ENCODE results near the gene ELF2.
"Not testable (repeated sequence)": the region's sequence is repeated elsewhere in the genome, so short reads cannot be mapped to it uniquely, and the experiment has no call there.

ELF2 gene

DNA sequence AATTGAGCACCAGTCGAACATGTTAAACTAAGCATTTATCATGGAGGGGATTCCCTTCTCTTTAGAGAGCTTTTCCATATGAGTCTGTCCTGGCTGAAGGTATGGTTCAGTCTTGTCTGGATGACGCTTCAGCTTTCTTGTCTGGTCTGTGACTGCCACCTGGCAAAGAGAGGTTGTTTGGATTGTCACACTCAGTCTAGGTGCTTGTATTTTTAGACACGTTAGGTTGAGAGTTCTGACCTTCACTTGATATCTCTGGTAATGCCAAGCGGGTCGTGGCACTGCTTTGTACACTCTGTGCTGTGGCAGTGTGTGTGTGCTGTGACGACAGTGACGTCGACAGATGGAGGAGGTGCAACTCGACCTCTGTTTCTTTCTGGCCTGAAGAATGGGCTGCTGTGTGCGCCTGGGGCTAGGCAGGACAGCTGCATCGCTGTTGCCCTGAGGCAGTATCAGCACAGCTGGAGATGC is 148.8 kb downstream of the ELF2 start:
- no peak for DNase-seq (ENCODE audit: low spot score)
- TF ChIP-seq, protein P1, sequence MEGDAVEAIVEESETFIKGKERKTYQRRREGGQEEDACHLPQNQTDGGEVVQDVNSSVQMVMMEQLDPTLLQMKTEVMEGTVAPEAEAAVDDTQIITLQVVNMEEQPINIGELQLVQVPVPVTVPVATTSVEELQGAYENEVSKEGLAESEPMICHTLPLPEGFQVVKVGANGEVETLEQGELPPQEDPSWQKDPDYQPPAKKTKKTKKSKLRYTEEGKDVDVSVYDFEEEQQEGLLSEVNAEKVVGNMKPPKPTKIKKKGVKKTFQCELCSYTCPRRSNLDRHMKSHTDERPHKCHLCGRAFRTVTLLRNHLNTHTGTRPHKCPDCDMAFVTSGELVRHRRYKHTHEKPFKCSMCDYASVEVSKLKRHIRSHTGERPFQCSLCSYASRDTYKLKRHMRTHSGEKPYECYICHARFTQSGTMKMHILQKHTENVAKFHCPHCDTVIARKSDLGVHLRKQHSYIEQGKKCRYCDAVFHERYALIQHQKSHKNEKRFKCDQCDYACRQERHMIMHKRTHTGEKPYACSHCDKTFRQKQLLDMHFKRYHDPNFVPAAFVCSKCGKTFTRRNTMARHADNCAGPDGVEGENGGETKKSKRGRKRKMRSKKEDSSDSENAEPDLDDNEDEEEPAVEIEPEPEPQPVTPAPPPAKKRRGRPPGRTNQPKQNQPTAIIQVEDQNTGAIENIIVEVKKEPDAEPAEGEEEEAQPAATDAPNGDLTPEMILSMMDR (IDR thresholded peaks at IDR 0.05; ENCODE audit: extremely low read depth, insufficient read depth, missing control alignments) = no peak
- in situ Hi-C loops (cut with MboI; ENCODE audit: low pct_unique_long_range_greater_than_20kb, low sequenced_read_pairs, unreplicated experiment) = no loop called here

DNA sequence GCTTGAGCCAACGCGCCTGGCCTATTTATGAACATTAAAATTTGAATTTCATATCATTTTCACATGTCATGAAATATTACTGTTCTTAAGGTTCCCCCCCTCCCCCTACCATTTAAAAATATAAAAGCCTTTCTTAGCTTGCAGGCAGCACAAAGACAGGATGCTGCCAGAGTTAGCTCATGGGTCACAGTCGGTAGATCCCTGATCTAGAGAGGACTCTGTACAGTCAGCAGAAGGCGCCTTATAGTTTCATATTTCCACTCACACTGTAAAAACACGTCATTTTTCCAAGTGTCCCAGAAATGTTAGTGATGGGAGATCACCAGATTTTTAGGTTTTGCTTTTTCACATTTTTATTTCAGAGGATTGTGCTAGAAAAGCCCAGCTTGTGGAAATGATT is 149.2 kb downstream of the ELF2 start:
- TF ChIP-seq, protein P1 (IDR thresholded peaks at IDR 0.05; ENCODE audit: extremely low read depth, insufficient read depth, missing control alignments) = no peak
- DNase-seq (ENCODE audit: low spot score) = no peak
- in situ Hi-C loops (cut with MboI; ENCODE audit: low pct_unique_long_range_greater_than_20kb, low sequenced_read_pairs, unreplicated experiment) = no loop called here

DNA sequence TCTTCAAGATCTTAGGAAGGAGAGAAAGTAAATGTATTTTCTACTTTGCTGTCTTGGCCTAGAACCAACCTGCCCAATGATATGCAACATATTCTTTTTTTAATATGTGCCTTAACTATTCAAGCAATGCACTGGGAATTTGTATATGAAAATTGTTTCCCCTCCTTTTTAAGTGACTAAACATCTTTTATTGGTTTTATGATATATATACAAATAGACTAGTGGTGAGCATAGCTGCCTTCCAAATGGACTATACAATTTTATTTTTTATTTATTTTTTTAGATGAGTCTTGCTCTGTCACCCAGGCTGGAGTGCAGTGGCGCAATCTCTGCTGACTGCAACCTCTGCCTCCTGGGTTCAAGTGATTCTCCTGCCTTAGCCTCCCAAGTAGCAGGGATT is 151.2 kb downstream of the ELF2 start:
- TF ChIP-seq, protein P1 (IDR thresholded peaks at IDR 0.05; ENCODE audit: extremely low read depth, insufficient read depth, missing control alignments) = no peak
- no peak for DNase-seq (ENCODE audit: low spot score)
- in situ Hi-C loops (cut with MboI; ENCODE audit: low pct_unique_long_range_greater_than_20kb, low sequenced_read_pairs, unreplicated experiment) = no loop called here

DNA sequence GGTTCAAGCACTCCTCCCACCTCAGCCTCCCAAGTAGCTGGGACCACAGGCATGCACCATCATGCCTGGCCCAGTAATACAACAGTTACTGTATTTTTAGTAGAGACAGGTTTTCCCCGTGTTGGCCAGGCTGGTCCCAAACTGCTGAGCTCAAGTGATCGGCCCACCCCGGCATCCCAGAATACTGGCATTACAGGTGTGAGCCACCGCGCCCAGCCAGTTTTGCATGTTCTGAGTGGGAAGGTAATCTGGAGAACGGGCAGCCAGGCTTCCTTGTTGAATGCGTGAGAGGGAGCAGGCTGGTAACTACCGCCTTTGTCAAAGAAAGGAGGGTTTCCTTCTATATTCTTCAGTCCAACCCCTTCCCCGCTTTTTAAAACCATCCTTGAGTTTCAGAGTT is 152.3 kb downstream of the ELF2 start:
- no peak for DNase-seq (ENCODE audit: low spot score)
- TF ChIP-seq, protein P1 (IDR thresholded peaks at IDR 0.05; ENCODE audit: extremely low read depth, insufficient read depth, missing control alignments) = no peak
- in situ Hi-C loops (cut with MboI; ENCODE audit: low pct_unique_long_range_greater_than_20kb, low sequenced_read_pairs, unreplicated experiment) = no loop called here

DNA sequence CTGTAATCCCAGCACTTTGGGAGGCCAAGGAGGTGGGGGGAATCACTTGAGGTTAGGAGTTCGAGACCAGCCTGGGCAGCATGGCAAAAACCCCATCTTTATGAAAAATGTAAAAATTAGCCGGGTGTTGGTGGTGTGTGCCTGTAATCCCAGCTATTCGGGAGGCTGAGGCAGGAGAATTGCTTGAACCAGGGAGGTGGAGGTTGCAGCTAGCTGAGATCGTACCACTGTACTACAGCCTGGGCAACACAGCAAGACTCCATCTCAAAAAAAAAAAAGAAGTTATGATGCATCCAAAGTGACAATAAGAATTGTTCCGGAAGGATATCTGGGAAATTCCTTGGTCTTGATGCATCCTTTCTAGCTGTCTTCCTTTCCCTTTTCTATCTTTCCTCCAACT is 154.2 kb downstream of the ELF2 start:
- in situ Hi-C loops (cut with MboI; ENCODE audit: low pct_unique_long_range_greater_than_20kb, low sequenced_read_pairs, unreplicated experiment) = no loop called here
- TF ChIP-seq, protein P1 (IDR thresholded peaks at IDR 0.05; ENCODE audit: extremely low read depth, insufficient read depth, missing control alignments) = no peak
- DNase-seq (ENCODE audit: low spot score) = no peak

DNA sequence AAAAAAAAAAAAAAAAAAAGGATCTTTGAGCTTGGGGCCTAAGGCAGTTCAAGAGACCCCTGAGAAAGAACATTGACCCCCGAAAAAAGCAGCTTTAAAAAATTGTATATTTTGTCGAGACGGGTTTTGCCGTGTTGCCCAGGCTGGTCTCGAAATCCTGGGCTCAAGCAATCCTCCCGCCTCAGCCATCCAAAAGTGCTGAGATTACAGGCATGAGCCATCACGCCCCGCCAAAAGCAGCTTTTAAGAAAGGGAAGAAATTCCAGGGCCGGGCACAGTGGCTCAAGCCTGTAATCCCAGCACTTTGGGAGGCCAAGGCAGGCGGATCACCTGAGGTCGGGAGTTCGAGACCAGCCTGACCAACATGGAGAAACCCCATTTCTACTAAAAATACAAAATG is 155.9 kb downstream of the ELF2 start:
- DNase-seq (ENCODE audit: low spot score); in situ Hi-C loops (cut with MboI; ENCODE audit: low pct_unique_long_range_greater_than_20kb, low sequenced_read_pairs, unreplicated experiment): not testable (repeated sequence)

DNA sequence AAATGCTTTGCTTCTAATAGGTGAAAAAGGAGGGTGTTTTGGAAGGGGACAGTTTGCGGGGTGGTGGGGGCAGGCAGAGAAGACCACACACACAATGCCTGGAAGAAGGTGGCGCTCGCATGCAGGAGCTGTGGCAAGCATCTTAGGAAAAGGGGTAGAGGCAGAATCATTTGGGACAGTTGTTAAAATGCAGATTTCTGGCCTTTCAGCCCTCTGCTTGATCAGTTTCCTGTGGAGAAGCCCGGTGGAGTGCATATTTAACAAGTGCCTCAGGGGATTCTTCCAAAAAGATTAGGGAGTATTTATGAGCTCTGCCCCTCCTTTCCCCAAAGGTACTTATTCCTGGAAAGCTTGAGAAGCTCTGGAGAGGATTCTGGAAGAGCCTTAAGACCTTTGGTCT is 156.6 kb downstream of the ELF2 start:
- TF ChIP-seq, protein P1 (IDR thresholded peaks at IDR 0.05; ENCODE audit: extremely low read depth, insufficient read depth, missing control alignments) = no peak
- in situ Hi-C loops (cut with MboI; ENCODE audit: low pct_unique_long_range_greater_than_20kb, low sequenced_read_pairs, unreplicated experiment) = no loop called here
- no peak for DNase-seq (ENCODE audit: low spot score)
